GM21786 (cell line): ENCODE measurements around the gene RBPJL.
"Not testable (repeated sequence)": the region's sequence is repeated elsewhere in the genome, so short reads cannot be mapped to it uniquely, and the experiment has no call there.

Experiments used
- ATAC-seq: cut with Tn5 transposase; IDR thresholded peaks from one replicate; pipeline ENCODE4 v1.9.1; 2021; ENCODE audit not compliant: unreplicated experiment

The RBPJL gene

GRCh38 chr20:45341579-45341938, 34.9 kb downstream of the RBPJL start:
- ATAC-seq: no peak

- no peak for ATAC-seq
Measured at GRCh38 chr20:45341939-45342854, 35.6 kb downstream of the RBPJL start.

- ATAC-seq: no peak
Measured at GRCh38 chr20:45342855-45343531, 36.4 kb downstream of the RBPJL start.

GRCh38 chr20:45343532-45344167, 37.0 kb downstream of the RBPJL start:
- ATAC-seq: no peak

- ATAC-seq: no peak
Measured at GRCh38 chr20:45344168-45344860, 37.7 kb downstream of the RBPJL start.

- ATAC-seq: no peak
Measured at GRCh38 chr20:45345104-45345936, 38.7 kb downstream of the RBPJL start.

- no peak for ATAC-seq
Measured at GRCh38 chr20:45346291-45346718, 39.7 kb downstream of the RBPJL start.

- no peak for ATAC-seq
Measured at GRCh38 chr20:45346851-45347250, 40.2 kb downstream of the RBPJL start.

GRCh38 chr20:45347297-45347935, 40.8 kb downstream of the RBPJL start:
- no peak for ATAC-seq

- no peak for ATAC-seq
Measured at GRCh38 chr20:45347936-45348778, 41.5 kb downstream of the RBPJL start, which contains the start of gene SDC4. TSS of gene SDC4 (minus strand) at chr20:45348424. CDS start at chr20:45348384, 40 bp downstream.

- no peak for ATAC-seq
Measured at GRCh38 chr20:45350217-45350616, 43.6 kb downstream of the RBPJL start.

- not testable (repeated sequence) for ATAC-seq
Measured at GRCh38 chr20:45350795-45351194, 44.2 kb downstream of the RBPJL start.

- ATAC-seq: no peak
Measured at GRCh38 chr20:45352729-45353128, 46.1 kb downstream of the RBPJL start.

GRCh38 chr20:45353746-45354145, 47.1 kb downstream of the RBPJL start:
- ATAC-seq: no peak

- ATAC-seq: no peak
Measured at GRCh38 chr20:45354423-45355208, 48.0 kb downstream of the RBPJL start.

- no peak for ATAC-seq
Measured at GRCh38 chr20:45355209-45356084, 48.8 kb downstream of the RBPJL start.
